ENCODE results near the gene JPH2.

The JPH2 gene

GRCh38 chr20:44111712-44112335, 75.2 kb downstream of the JPH2 start:
- TF ChIP-seq POLR2A (IDR thresholded peaks at IDR 0.05; ENCODE audit: low read depth, low read length) = no peak
- FAIRE-seq (no peak), DNase-seq (ENCODE audit: insufficient read length, low spot score) (no peak)

GRCh38 chr20:44110816-44111568, 76.0 kb downstream of the JPH2 start:
- no peak for TF ChIP-seq POLR2A (IDR thresholded peaks at IDR 0.05; ENCODE audit: low read depth, low read length)
- no peak for FAIRE-seq
- DNase-seq (ENCODE audit: insufficient read length, low spot score) = no peak

GRCh38 chr20:44109951-44110361, 77.0 kb downstream of the JPH2 start:
- FAIRE-seq (no peak), DNase-seq (ENCODE audit: insufficient read length, low spot score) (no peak)
- TF ChIP-seq POLR2A (IDR thresholded peaks at IDR 0.05; ENCODE audit: low read depth, low read length) = no peak

- FAIRE-seq = no peak
- no peak for DNase-seq (ENCODE audit: insufficient read length, low spot score)
- no peak for TF ChIP-seq POLR2A (IDR thresholded peaks at IDR 0.05; ENCODE audit: low read depth, low read length)
These were observed 80.4 kb downstream of the JPH2 start for GRCh38 chr20:44106615-44107014.

GRCh38 chr20:44104798-44105517, 82.0 kb downstream of the JPH2 start:
- DNase-seq (ENCODE audit: insufficient read length, low spot score) (no peak), FAIRE-seq (no peak)
- no peak for TF ChIP-seq POLR2A (IDR thresholded peaks at IDR 0.05; ENCODE audit: low read depth, low read length)

GRCh38 chr20:44102582-44102981, 84.4 kb downstream of the JPH2 start:
- TF ChIP-seq POLR2A (IDR thresholded peaks at IDR 0.05; ENCODE audit: low read depth, low read length) = no peak
- DNase-seq (ENCODE audit: insufficient read length, low spot score) (no peak), FAIRE-seq (no peak)

- no peak for TF ChIP-seq POLR2A (IDR thresholded peaks at IDR 0.05; ENCODE audit: low read depth, low read length)
- FAIRE-seq = no peak
- no peak for DNase-seq (ENCODE audit: insufficient read length, low spot score)
These were observed 87.2 kb downstream of the JPH2 start for GRCh38 chr20:44099832-44100231.

- no peak for TF ChIP-seq POLR2A (IDR thresholded peaks at IDR 0.05; ENCODE audit: low read depth, low read length)
- FAIRE-seq (no peak), DNase-seq (ENCODE audit: insufficient read length, low spot score) (no peak)
These were observed 88.3 kb downstream of the JPH2 start for GRCh38 chr20:44098657-44099056.

GRCh38 chr20:44098256-44098630, 88.7 kb downstream of the JPH2 start:
- FAIRE-seq (no peak), DNase-seq (ENCODE audit: insufficient read length, low spot score) (no peak)
- no peak for TF ChIP-seq POLR2A (IDR thresholded peaks at IDR 0.05; ENCODE audit: low read depth, low read length)

- FAIRE-seq (no peak), DNase-seq (ENCODE audit: insufficient read length, low spot score) (no peak)
- no peak for TF ChIP-seq POLR2A (IDR thresholded peaks at IDR 0.05; ENCODE audit: low read depth, low read length)
These were observed 89.3 kb downstream of the JPH2 start for GRCh38 chr20:44097521-44098255.

- FAIRE-seq = no peak
- DNase-seq (ENCODE audit: insufficient read length, low spot score) = no peak
- no peak for TF ChIP-seq POLR2A (IDR thresholded peaks at IDR 0.05; ENCODE audit: low read depth, low read length)
These were observed 91.2 kb downstream of the JPH2 start for GRCh38 chr20:44095831-44096230.

GRCh38 chr20:44093249-44093582, 93.8 kb downstream of the JPH2 start:
- no peak for TF ChIP-seq POLR2A (IDR thresholded peaks at IDR 0.05; ENCODE audit: low read depth, low read length)
- FAIRE-seq (no peak), DNase-seq (ENCODE audit: insufficient read length, low spot score) (no peak)

- no peak for FAIRE-seq
- no peak for DNase-seq (ENCODE audit: insufficient read length, low spot score)
- TF ChIP-seq POLR2A (IDR thresholded peaks at IDR 0.05; ENCODE audit: low read depth, low read length) = no peak
These were observed 94.3 kb downstream of the JPH2 start for GRCh38 chr20:44092551-44093248.

- no peak for FAIRE-seq
These were observed 96.0 kb downstream of the JPH2 start for GRCh38 chr20:44091026-44091425.

More at GRCh38 chr20:44091026-44091425, 96.0 kb downstream of the JPH2 start:
- TF ChIP-seq POLR2A (IDR thresholded peaks at IDR 0.05; ENCODE audit: low read depth, low read length) = no peak
- no peak for DNase-seq (ENCODE audit: insufficient read length, low spot score)

All from H54 (cell line).